ENCODE measurements around the gene U2SURP. TPM values are rescaled to one million over a fixed set of nuclear protein-coding genes. Genes with fewer than 3 reads are reported as not detected.

The U2SURP gene
- total and polyA plus RNA-seq, 10 of the 15 experiments (the other 5 are each of a cell fraction or from before 2014, with no cell fraction given), result 76.3 to 277 (median 150) TPM

- TF ChIP-seq ZNF622 (IDR thresholded peaks at IDR 0.05) (no peak), CHD1 (IDR thresholded peaks at IDR 0.05; ENCODE audit: low read depth, low read length) (0 out of 2 replicates have a peak, but pooled peaks have one; percentile 83), FOXM1 (IDR thresholded peaks at IDR 0.05; ENCODE audit: low read depth, low read length) (peak; percentile 47; the same call in 1 of the 2 replicates), ZSCAN29 (IDR thresholded peaks at IDR 0.05) (no peak), NR2C2 (IDR thresholded peaks at IDR 0.05; ENCODE audit: borderline replicate concordance, control insufficient read depth, insufficient read length, low read depth) (peak; percentile 98), EZH2 (IDR thresholded peaks at IDR 0.05; ENCODE audit: borderline replicate concordance, control insufficient read depth, low read depth, low read length) (no peak), FOXK2 (IDR thresholded peaks at IDR 0.05) (no peak; the same call in 1 of the 2 replicates), RFX5 (IDR thresholded peaks at IDR 0.05; ENCODE audit: low read depth, low read length) (no peak), SIX5 (IDR thresholded peaks at IDR 0.05; ENCODE audit: low read depth, low read length, severe bottlenecking) (peak; percentile 54), MYC (IDR thresholded peaks at IDR 0.05; ENCODE audit: insufficient read depth, insufficient read length, insufficient replicate concordance, low read length, severe bottlenecking) (no peak), NBN (IDR thresholded peaks at IDR 0.05) (peak; percentile 93), JUND (IDR thresholded peaks at IDR 0.05; ENCODE audit: low read depth, low read length) (0 out of 2 replicates have a peak, but pooled peaks have one; percentile 7), PRDM15 (CRISPR knock-in tag; IDR thresholded peaks at IDR 0.05) (no peak), NFXL1 (IDR thresholded peaks at IDR 0.05; ENCODE audit: borderline replicate concordance) (no peak), RUNX3 (IDR thresholded peaks at IDR 0.05; ENCODE audit: low read length) (peak; percentile 63), CHD4 (IDR thresholded peaks at IDR 0.05) (no peak), RB1 (IDR thresholded peaks at IDR 0.05; ENCODE audit: borderline replicate concordance) (peak; percentile 92; the same call in 1 of the 2 replicates), ETV6 (conservative IDR thresholded peaks at IDR 0.05 in 1 of 2, IDR thresholded peaks at IDR 0.05 in 1 of 2; ENCODE audit: borderline replicate concordance in 1 of 2, low read depth in 1 of 2) (peak in 1 of 2 experiments; percentile 53; a peak in 1 of 4 replicates), CBX5 (IDR thresholded peaks at IDR 0.05; ENCODE audit: low read depth) (peak; percentile 93), LARP7 (IDR thresholded peaks at IDR 0.05) (peak; percentile 77)
- TF ChIP-seq, protein P1, sequence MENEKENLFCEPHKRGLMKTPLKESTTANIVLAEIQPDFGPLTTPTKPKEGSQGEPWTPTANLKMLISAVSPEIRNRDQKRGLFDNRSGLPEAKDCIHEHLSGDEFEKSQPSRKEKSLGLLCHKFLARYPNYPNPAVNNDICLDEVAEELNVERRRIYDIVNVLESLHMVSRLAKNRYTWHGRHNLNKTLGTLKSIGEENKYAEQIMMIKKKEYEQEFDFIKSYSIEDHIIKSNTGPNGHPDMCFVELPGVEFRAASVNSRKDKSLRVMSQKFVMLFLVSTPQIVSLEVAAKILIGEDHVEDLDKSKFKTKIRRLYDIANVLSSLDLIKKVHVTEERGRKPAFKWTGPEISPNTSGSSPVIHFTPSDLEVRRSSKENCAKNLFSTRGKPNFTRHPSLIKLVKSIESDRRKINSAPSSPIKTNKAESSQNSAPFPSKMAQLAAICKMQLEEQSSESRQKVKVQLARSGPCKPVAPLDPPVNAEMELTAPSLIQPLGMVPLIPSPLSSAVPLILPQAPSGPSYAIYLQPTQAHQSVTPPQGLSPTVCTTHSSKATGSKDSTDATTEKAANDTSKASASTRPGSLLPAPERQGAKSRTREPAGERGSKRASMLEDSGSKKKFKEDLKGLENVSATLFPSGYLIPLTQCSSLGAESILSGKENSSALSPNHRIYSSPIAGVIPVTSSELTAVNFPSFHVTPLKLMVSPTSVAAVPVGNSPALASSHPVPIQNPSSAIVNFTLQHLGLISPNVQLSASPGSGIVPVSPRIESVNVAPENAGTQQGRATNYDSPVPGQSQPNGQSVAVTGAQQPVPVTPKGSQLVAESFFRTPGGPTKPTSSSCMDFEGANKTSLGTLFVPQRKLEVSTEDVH (IDR thresholded peaks at IDR 0.05; ENCODE audit: low read depth, partially characterized antibody), result peak; percentile 81
- TF ChIP-seq, protein P2, sequence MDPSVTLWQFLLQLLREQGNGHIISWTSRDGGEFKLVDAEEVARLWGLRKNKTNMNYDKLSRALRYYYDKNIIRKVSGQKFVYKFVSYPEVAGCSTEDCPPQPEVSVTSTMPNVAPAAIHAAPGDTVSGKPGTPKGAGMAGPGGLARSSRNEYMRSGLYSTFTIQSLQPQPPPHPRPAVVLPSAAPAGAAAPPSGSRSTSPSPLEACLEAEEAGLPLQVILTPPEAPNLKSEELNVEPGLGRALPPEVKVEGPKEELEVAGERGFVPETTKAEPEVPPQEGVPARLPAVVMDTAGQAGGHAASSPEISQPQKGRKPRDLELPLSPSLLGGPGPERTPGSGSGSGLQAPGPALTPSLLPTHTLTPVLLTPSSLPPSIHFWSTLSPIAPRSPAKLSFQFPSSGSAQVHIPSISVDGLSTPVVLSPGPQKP (IDR thresholded peaks at IDR 0.05; ENCODE audit: low read depth, low read length), result peak; percentile 89
Measured at GRCh38 chr3:143001369-143002082, at the start of gene U2SURP (continued).
